GM19328 (cell line): ENCODE results near the gene PCMT1.
"Not testable (repeated sequence)": the region's sequence is repeated elsewhere in the genome, so short reads cannot be mapped to it uniquely, and the experiment has no call there.

Experiments
- ATAC-seq: cut with Tn5 transposase; IDR thresholded peaks from one replicate; pipeline ENCODE4 v1.9.1; 2021; ENCODE audit warnings: mild to moderate bottlenecking, moderate library complexity; ENCODE audit not compliant: unreplicated experiment

Gene PCMT1

GRCh38 chr6:149813351-149813750 lies 63.8 kb downstream of the PCMT1 start:
- ATAC-seq: no peak

- no peak for ATAC-seq
These were observed 66.2 kb downstream of the PCMT1 start for GRCh38 chr6:149815788-149816187.

- ATAC-seq: no peak
These were observed 71.0 kb downstream of the PCMT1 start for GRCh38 chr6:149820506-149820905.

- no peak for ATAC-seq
These were observed 72.0 kb downstream of the PCMT1 start for GRCh38 chr6:149821492-149821891.

GRCh38 chr6:149823013-149823412 lies 73.5 kb downstream of the PCMT1 start:
- no peak for ATAC-seq

- ATAC-seq: no peak
These were observed 75.8 kb downstream of the PCMT1 start for GRCh38 chr6:149825292-149825691.

GRCh38 chr6:149830731-149831307 lies 81.3 kb downstream of the PCMT1 start:
- no peak for ATAC-seq

GRCh38 chr6:149831308-149831820 lies 81.8 kb downstream of the PCMT1 start:
- ATAC-seq: no peak

- ATAC-seq: no peak
These were observed 84.1 kb downstream of the PCMT1 start for GRCh38 chr6:149833651-149834050.

- no peak for ATAC-seq
These were observed 85.3 kb downstream of the PCMT1 start for GRCh38 chr6:149834513-149835481.

GRCh38 chr6:149840345-149841075 lies 91.0 kb downstream of the PCMT1 start:
- ATAC-seq: no peak

- ATAC-seq: no peak
These were observed 92.8 kb downstream of the PCMT1 start for GRCh38 chr6:149842331-149842730.

- ATAC-seq: no peak
These were observed 93.6 kb downstream of the PCMT1 start for GRCh38 chr6:149843051-149843633.

GRCh38 chr6:149844036-149844435 lies 94.5 kb downstream of the PCMT1 start:
- ATAC-seq: not testable (repeated sequence)

GRCh38 chr6:149844480-149844879 lies 94.9 kb downstream of the PCMT1 start:
- no peak for ATAC-seq

- no peak for ATAC-seq
These were observed 96.0 kb downstream of the PCMT1 start for GRCh38 chr6:149845549-149845948.

GRCh38 chr6:149846321-149846720 lies 96.8 kb downstream of the PCMT1 start:
- no peak for ATAC-seq

GRCh38 chr6:149847939-149848267 lies 98.4 kb downstream of the PCMT1 start:
- ATAC-seq: no peak

GRCh38 chr6:149848343-149848742 lies 98.8 kb downstream of the PCMT1 start:
- ATAC-seq: not testable (repeated sequence)

- ATAC-seq: no peak
These were observed 102.0 kb downstream of the PCMT1 start for GRCh38 chr6:149851461-149852110.

GRCh38 chr6:149852180-149852579 lies 102.6 kb downstream of the PCMT1 start:
- no peak for ATAC-seq
